ENCODE data around the gene TINAGL1.

TINAGL1 gene

DNA sequence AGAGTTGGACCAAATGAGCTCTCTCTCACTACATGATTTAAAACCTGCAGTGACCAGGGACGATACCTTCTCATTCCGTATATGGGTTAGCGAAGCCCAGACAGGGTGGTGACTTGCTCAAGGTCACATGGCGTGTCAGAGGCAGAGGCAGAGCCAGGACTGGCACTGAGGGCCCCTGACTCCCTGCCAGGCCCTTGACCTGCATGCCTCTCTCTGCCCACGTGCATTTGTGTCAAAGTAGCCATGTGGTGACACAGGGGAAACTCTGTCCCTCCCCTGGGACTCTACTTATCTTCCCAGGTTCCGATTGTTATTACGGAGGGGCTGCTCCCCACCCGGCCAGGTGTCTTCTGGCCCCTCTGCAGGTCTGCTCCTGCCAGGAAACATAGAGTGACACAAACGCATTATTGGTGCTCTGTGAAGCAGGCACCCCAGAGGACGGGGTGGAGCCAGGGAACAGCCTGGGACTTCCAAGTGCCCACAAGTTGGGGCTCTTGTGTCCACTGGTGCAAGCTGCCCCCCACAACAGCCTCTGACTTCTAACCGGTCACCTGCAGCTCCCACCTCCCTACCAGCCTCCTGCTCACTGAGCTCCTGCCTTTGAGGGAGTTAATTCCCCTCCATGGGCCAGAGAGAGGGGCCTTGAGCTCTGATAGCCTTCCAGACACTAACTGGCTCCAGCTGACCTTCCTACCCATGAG lies 7.3 kb upstream of the TINAGL1 start:
- no peak for DNase-seq

DNA sequence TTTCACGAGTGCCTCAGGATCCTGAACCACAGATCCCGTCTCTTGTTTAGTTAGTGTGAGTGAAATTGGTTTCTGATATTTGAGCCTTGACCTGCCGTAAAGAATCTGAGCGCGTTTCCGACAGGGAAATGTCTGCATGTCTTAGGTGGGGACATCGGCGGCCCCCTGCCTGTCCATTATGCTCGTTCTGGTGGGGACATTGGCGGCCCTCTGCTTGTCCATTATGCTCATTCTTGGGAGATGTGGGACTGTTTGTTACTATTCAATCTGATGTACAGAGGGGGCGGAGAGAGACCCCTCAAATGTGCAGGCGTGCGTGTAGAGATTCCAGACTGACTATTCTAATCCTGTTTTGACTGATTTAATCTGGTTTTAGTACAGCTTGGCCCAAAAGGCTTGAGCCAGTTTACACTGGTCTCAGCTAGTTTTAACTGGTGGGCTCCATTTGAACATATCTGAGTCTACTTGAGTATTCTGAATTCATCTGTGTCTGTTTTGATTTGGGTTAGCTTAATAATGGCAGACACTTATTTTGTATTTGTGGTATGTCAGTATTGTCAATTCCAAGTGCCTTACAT lies 6.6 kb upstream of the TINAGL1 start:
- DNase-seq, result no peak

DNA sequence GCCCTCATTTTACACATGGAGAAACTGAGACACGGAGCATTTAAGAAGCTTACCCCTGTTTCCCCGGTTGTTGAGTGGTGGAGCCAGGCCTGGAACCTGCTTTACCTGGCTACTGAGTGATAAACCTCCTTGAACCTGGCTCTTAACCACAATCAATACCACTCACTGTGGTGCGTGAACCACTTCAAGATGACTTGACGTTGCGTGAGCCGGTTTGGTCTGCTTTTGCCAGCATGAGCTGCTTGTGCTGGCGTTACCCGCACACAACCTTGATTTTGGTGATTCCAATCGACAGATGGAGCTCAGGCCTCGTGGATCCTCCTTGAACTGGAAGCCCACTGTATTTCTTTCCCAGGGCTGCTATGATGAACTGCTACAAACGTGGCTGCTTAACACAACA lies 6.1 kb upstream of the TINAGL1 start:
- no peak for DNase-seq

DNA sequence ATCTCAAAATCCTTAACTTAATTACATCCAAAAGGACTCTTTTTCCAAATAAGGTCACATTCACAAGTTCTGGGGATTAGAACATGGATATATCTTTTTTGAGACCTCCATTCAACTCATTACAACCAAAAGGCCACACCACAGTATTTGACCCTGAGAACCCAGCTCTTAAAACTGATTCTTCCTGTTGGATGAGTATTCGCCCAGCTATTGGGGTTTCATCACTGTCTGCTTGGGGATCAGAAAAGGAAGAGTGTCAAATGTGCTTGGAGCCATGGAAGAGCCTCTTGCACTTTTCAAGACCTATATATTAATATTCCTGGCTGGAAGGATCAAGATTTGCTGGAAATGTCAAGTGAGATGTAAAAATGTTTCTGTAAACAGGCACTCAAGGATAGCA lies 5.4 kb upstream of the TINAGL1 start:
- DNase-seq, result no peak

GRCh38 chr1:31571340-31572295 lies 4.7 kb upstream of the TINAGL1 start:
- no peak for DNase-seq

DNA sequence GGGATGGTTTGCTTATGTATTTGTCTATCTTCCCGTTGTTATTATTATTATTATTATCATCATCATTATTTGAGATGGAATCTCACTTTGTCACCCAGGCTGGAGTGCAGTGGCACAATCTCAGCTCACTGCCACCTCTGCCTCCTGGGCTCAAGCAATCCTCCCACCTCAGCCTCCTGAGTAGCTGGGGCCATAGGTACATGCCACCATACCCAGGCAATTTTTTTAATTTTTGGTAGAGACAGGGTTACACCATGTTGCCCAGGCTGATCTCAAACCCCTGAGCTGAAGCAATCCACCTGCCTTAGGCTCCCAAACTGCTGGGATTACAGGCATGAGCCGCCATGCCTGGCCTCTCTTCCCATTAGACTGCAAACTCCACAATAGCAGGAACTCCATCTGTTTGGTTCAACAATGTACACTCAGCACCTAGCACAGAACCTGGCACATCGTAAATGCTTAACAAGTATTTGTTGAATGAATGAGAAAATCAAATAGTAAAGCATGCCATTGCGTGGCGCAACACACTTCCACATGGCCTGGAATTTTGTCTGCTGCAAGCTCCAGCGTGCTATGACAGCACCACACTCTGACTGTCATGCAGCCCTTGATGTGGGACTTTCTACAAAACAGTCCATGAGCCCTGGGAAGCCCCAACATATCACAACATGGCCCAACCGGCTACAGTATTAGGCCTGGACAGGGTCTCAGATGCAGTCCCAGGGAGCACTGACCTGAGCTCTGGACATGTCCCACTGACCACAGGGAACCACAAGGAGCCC lies 3.8 kb upstream of the TINAGL1 start:
- DNase-seq, result no peak

GRCh38 chr1:31573261-31573660 lies 3.1 kb upstream of the TINAGL1 start:
- DNase-seq, result no peak

DNA sequence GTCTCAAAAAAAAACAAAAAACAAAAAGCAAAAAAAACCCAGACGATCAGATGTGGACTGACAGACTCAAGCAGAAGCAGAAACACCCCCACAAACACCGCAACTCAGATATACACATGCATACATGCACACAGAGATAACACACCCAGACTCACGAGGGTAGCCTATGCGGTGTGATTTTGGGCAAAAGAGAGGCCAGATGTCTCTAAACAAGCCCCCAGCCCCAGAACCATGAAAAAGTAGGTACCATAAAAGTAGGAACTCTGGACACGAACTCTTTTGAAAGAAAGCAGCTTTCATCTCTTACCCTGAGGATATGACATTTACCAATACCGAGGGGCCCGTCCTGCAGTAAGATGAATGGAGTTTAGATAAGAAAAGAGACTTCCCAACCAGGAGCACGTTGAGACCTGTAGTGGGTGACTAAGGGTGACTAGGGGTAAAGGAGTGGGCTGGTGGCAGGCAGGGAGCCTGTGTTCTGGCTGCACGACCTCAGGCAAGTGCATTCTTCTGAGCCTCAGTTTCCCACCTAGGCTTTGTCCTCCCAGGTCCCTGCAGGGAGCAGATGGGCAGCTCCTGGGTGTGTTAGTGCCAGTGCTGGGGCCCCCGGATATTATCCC lies 1.5 kb upstream of the TINAGL1 start:
- DNase-seq, result no peak

GRCh38 chr1:31575369-31576140 lies 760 bp upstream of the TINAGL1 start:
- DNase-seq, result no peak

- no peak for DNase-seq
Observed at GRCh38 chr1:31576743-31577455, 584 bp downstream of the TINAGL1 start.

GRCh38 chr1:31577515-31578192 lies 1.3 kb downstream of the TINAGL1 start:
- no peak for DNase-seq

- no peak for DNase-seq
Observed at GRCh38 chr1:31579374-31579773, 3.1 kb downstream of the TINAGL1 start.

DNA sequence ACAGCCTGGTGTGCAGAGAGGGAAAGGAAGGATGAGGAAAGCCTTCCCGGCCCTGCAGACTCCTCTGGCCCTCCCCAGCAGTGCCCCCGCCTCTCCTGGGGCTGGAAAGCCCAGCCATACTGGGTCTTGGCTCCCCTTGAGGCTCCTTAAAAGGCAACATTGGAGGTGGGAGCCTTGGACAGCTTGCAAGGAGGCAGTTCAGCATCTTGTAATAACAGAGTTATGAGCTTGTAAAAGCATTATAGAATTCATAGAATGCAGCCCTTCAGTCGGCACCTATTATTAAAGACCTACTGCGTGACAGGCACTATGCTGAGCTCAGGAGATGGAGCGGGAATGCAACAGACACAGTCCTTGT lies 4.2 kb downstream of the TINAGL1 start:
- DNase-seq, result no peak

DNA sequence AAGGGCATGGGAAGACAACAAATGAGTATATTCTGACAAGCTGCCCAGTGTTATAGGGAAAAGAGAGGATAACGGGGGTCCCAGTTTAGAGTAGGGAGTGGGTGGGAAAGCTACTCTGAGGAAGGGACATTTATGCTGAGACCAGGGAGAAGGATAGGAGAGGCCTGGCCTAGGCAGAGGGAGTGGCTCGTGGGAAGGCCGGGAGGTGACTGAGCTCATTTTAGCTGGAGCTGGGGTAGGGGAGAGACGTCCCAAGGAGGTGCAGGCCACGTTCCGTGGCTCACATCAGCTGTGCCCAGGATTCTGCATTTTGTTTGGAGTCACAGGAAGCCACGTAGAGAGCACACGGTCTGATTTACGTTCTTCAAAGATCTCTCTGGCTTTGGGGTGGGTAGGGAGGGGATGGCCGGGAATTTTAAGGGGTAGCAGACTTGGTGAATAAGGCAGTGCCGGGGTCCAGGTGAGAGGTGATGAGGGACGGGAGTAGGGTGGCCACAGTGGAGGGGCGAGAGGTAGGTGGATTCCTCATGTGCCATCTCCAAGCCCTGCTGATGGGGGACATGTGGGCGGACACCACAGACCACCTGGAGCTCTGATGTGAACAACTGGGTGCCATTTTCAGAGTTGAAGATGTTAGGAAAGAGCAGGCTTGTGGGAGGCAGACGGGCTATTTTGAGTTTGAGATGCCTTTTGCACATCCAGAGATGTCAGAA lies 4.7 kb downstream of the TINAGL1 start:
- no peak for DNase-seq

- DNase-seq, result no peak
Observed at GRCh38 chr1:31581821-31582810, 5.8 kb downstream of the TINAGL1 start.

DNA sequence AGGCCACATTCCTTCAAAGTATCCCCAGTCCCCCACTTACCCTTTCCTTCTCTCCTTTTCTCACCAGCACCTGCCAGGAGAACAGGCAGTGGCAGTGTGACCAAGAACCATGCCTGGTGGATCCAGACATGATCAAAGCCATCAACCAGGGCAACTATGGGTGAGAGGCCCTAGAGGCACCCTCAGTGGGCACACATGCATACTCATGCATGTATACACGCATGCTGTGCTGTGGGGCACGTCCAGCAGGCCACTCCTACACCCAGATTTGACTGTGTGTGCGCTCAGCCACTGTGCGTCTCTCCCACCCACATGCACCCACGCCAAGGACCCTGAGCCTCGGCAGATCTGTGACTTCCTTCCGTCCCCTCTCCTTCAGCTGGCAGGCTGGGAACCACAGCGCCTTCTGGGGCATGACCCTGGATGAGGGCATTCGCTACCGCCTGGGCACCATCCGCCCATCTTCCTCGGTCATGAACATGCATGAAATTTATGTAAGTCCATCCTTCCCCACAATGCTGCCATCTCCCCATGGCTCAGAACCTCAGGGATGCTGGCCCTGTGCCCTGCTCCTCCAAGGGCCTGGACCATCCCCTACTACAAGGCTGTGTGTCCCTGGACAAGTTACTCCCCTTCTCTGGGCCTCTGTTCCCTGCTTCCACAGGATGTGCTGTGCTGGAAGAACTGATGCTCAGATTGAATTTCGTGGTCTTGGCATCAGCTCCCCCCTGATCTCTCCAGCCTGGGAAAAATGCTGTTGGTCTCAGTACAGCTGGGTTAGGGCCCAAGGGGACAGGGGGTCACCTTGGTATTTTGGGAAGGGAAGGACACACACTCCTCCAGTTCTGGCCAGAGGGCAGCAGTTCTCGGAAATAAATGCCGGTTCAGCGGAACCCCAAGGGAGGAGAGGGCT lies 7.0 kb downstream of the TINAGL1 start:
- no peak for DNase-seq

Measured in NCI-H1105 treated with DMSO at 0.1 percent for 48 hours (cell line).